SK-MEL-5 (cell line): ENCODE results near the gene PLPP7. TPM values are rescaled to one million over a fixed set of nuclear protein-coding genes. Genes with fewer than 3 reads are reported as not detected.
"Not testable (repeated sequence)": the region's sequence is repeated elsewhere in the genome, so short reads cannot be mapped to it uniquely, and the experiment has no call there.

Source experiments
- DNase-seq: peaks from one replicate; pipeline ENCODE4 v3.0.0-alpha.2; 2016; ENCODE audit warnings: low read depth, low spot score
- in situ Hi-C: cut with HindIII; loops from 2 replicates; pipeline ENCODE4 v1.10.0; 2016; ENCODE audit warnings: low sequenced_read_pairs, high pct_unique_total_duplicates, low pct_unique_long_range_greater_than_20kb
- total RNA-seq: library from RNA; depleted of rRNA; stranded (reverse); fragments of >200 nt; shearing (Covaris generic); gene quantifications from 2 replicates; pipeline ENCODE4 v1.2.3, GENCODE V29; 2014

Gene PLPP7
- total RNA-seq, 1 experiment from 2014 or later: 2.0 TPM

- DNase-seq: no peak
- in situ Hi-C loops: no loop called here
Measured at GRCh38 chr9:131310833-131311554, 21.5 kb downstream of the PLPP7 start.

DNA sequence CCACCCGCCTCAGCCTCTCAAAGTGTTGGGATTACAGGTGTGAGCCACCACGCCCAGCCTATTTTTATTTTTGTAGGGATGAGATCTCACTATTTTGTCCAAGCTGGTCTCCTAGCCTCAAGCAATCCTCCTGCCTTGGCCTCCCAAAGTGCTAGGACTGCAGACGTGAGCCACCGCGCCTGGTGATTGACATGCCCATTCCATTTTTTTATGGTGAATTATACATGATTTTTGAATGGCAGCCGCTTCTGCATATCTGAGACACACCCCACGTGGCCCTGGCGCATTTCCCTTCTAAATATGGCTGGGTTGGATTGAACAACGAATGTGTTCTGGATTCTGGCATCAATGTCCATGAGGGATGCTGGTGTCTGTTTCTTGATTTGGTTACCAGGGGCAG, 22.7 kb downstream of the PLPP7 start:
- no peak for DNase-seq
- in situ Hi-C loops: no loop called here

DNA sequence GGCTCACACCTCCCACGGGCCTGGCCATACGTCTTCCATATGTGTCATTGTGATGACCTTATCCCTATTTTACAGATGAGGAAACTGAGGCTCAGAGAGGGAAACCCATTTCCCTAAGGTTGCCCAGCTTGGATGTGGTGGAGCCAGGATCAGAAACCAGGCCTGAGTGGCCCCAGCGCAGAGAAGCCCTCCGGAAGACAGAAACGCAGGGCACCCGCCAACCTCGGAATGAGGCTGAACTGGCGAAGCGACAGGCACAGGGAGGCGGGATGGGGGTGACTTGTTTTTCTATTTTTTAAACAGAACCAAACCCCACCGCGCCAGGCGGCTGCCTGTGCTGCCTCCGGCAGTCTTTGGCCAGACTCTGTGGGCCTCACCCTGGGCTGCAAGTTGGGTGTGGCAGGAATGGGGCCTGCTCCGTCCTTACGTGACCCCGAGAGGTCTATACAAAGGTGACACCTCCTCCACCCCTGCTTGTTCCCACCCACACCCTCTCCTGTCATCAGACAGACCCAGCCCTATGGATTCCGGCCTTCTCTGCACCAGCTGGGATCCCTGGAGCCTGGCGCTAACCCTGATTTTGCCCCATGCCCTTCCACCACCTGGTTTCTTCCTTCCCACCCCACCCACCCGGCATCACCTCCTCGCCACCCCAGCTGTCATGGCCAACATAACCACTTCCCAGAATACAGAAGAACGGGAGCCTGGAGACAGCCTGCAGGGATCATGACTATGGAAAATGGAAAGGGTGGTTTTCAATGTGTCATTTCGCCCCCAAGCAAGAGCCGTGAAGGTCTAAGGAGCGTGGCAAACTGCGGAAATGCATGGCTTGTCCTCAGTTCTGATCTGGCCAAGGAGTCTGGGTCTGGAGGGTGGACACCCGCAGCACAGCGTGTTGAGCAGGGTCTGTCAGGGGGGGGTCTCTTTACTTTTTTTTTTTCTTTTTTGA, 23.6 kb downstream of the PLPP7 start:
- in situ Hi-C loops: no loop called here
- DNase-seq: no peak

DNA sequence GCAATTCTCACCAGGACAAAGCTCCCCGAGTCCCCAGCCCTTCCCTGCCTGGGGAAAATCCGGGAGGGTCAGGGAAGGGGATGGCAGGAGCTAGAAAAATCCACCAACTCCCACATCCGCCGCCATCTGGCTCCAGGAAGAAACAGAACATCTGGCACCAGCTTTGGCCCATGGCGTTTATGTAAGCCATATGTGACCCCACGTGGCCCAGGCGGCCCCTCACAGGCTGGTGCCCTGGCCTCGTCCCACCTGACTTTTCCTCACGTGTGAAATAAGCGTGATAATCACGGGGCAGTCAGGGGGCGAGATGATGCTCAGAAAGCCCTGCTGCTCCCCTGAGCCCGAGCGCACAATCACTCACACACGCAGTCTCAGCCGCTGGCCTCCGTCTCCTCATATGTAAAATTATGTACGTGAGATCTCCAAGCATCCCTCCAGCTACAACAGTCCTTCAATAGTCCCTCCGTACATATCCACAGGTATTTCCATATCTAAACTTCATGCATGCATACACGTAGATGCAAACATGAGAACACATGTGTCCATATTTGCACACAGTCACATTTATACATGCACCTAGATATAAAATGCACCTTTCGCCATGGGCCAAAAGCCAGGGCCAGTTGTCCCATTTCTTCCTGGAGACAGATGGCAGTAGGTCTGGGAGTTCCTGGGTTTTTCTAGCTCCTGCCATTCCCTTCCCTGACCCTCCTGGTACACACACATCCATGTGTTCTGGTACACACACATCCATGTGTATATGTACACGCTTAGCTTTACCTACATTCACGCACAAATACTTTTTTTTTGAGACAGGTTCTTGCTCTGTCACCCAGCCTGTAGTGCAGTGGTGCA, 28.9 kb downstream of the PLPP7 start:
- in situ Hi-C loops: no loop called here
- no peak for DNase-seq

GRCh38 chr9:131319486-131319885, 30.0 kb downstream of the PLPP7 start:
- DNase-seq: no peak
- in situ Hi-C loops: no loop called here

DNA sequence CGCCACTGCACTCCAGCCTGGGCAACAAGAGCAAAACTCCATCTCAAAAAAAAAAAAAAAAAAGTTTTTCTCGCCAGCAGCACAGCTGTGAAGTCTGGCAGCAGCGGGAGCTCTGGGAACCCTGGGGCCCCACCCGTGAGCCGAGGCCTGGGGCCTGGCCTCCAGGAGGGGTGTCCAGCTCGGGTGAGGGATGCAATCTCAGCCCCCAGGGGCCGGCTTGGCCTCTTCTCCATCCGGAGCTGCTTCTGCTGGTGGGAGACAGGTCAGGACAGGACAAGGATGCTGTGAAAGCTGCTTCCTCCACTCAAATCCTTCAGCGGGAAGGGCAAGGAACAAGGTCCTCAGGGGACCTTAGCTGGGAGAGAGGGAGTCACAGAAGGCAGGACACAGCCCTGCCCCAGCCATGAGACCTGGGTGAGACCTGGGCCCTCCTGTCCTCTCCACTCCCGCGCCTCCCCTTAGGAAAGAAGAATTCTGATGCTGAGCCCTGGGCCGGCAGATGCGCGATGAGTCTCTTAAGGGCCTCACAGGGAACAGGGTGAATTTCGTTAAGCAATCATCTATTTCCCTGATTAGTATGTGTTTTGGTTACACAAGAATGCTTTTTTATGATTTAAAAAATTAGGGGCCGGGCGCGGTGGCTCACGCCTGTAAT, 30.6 kb downstream of the PLPP7 start:
- no peak for DNase-seq
- in situ Hi-C loops: no loop called here

GRCh38 chr9:131323629-131324028, 34.1 kb downstream of the PLPP7 start:
- in situ Hi-C loops: no loop called here
- DNase-seq: no peak

GRCh38 chr9:131324736-131325679, 35.5 kb downstream of the PLPP7 start:
- in situ Hi-C loops: no loop called here
- DNase-seq: no peak

DNA sequence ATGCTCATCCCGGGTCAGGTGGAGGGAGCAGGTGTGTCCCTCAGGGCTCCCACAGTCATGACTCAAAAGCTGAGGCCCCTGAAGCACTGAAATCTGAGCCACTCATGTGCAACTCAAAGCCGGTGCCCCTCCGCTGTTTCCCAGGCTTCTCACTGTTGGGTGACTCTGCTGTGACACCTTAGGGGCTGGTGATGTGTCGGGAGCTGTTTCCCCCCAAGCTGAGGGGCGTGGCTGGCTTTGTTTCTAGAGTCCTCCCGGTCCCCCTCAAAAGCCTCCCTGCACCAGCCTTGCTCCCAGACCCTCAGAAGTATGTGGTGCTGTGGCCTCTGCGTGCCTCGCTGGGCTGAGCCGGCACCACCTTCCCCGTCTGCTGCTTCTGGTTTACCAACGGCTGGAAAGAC, 39.7 kb downstream of the PLPP7 start:
- DNase-seq: no peak
- in situ Hi-C loops: no loop called here

DNA sequence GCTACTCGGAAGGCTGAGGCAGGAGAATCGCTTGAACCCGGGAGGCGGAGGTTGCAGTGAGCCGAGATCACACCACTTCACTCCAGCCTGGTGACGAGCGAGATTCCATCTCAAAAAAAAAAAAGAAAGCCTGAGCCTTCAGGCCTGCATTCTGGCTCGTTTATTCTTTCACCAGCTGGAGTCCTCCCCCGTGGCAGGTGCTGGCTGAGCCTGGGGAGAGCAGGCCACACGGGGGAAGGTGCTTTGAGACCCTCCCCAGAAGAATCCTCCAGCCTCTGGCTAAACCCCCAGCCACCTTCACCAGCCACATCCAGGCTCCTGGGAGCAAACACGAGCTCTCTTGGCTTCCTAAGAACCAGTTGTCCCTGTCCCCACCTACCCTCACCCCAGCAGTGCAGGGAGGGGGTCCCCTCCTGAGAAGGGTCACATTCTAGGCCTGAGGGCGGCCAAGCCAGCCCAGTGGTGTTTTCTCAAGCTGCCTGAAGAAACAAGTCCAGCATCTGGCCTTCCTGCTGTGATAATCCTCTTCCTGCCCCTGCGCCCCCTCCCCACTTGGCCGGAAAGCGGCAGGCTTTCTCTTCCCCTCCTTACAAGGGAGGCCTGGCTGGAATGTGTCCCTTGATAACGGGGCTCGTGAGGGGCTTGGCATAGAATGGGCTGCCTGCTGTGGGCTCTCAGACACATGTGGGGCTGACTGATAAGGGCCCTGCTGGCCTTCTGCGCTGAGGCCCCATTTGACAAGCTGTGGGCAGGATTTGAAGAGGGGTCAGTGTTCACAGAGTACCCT, 41.5 kb downstream of the PLPP7 start:
- in situ Hi-C loops: no loop called here
- DNase-seq: no peak

DNA sequence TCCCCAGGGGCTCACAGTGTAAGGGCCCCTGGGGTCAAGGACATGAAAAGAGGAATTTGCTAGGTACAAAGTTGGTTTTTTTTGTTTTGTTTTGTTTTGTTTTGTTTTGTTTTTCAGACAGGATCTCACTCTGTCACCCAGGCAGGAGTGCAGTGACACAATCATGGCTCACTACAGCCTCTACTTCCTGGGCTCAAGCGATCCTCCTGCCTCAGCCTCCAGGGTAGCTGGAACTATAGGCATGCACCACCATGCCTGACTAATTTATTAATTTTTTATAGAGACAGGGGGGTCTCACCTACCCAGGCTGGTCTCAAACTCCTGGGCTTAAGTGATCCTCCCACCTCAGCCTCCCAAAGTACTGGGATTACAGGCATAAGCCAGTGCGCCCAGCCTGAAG, 42.5 kb downstream of the PLPP7 start:
- DNase-seq, in situ Hi-C loops: not testable (repeated sequence)

DNA sequence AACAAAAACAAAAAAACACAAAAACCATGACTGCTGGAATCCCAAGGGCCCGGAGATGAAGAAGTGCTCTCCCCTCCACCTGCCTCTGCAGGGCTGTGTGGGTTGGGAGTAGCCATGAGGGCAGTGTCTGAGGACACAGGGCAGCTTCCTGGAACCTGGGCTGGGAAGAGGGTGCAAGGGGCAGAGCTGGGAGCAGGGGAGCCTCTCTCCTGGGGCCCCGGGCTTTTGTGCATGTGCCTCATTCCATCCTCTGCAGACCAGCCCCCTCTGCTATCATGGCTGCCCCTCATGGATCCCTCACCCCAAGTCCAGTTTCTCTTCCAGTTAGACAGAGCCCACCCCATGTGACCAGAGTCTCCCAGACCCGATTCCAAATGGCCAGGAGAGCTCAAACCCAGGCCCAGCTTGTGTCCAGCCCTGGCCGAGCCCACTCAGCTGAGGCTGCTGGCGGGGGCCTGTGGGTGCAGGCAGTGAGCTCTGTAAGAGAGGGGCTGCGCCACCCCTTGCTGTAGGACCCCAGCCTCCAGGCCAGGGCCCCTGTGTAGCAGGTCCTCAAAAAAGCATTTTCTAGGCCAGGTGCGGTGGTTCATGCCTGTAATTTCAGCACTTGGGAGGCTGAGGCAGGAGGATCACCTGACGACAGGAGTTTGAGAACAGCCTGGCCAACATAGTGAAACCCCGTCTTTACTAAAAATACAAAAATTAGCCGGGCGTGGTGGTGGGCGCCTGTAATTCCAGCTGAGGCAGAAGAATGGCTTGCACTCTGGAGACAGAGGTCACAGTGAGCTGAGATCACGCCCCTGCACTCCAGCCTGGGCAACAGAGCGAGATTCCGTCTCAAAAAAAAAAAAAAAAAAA, 44.5 kb downstream of the PLPP7 start:
- in situ Hi-C loops: no loop called here
- DNase-seq: no peak

- in situ Hi-C loops: no loop called here
- DNase-seq: peak; percentile 69
Measured at GRCh38 chr9:131334629-131335367, 45.3 kb downstream of the PLPP7 start.

- in situ Hi-C loops: no loop called here
- DNase-seq: no peak
Measured at GRCh38 chr9:131335368-131335755, 45.8 kb downstream of the PLPP7 start.
